Mammary epithelial cell (primary cell): ENCODE data around the gene HCN3.

ENCODE experiments used
- CTCF ChIP-seq, 2 donors: IDR thresholded peaks in 1 of 2; conservative IDR thresholded peaks in 1 of 2; 2 replicates each; pipeline ENCODE4 v1.5.1; 2011 to 2012; ENCODE audit warnings: inconsistent platforms in 2 of 2, low read length in 2 of 2, mild to moderate bottlenecking in 2 of 2, control low read depth in 1 of 2, low read depth in 1 of 2; ENCODE audit not compliant: insufficient read depth in 1 of 2; ENCODE audit errors: extremely low read depth in 1 of 2
- EZH2 ChIP-seq: IDR thresholded peaks from 2 replicates; pipeline ENCODE4 v1.6.1; 2012; ENCODE audit warnings: low read length, inconsistent platforms, borderline replicate concordance

- TF ChIP-seq CTCF (conservative IDR thresholded peaks at IDR 0.05 in 1 of 2, IDR thresholded peaks at IDR 0.05 in 1 of 2; ENCODE audit: extremely low read depth in 1 of 2, insufficient read depth in 1 of 2, low read depth in 1 of 2, low read length in 2 of 2) (no peak), EZH2 (no peak)
Observed at GRCh38 chr1:155309423-155310021, 32.3 kb downstream of the HCN3 start.
